SK-N-DZ (cell line): ENCODE results near the gene MEP1B.

Experiments used
- DNase-seq: peaks from one replicate; pipeline ENCODE4 v3.0.0-alpha.2; 2015; ENCODE audit warnings: low spot score
- small RNA-seq, 2 experiments: library from RNA; depleted of rRNA; stranded (forward); fragments of <200 nt; gene quantifications; one replicate each; pipeline ENCODE3, GENCODE V24; 2014

The MEP1B gene

GRCh38 chr18:32264401-32264800, 74.6 kb downstream of the MEP1B start:
- DNase-seq, result no peak

- DNase-seq, result no peak
Observed at GRCh38 chr18:32267463-32267862, 77.6 kb downstream of the MEP1B start.

Small RNA genes lying within 50 kb of the gene (small RNA-seq; reads per million reads assigned to genes)
- 0 reads per million in 2 experiments for gene RF00019
- 0.16 to 0.18 reads per million in 2 experiments for gene RNA5SP453
